Stimulated activated CD8-positive, alpha-beta memory T cell treated with anti-CD3 and anti-CD28 coated beads, Interleukin-4, amount 100 ng/mL, for 24 hours (primary cell): ENCODE measurements around the gene FYB1.
"Not testable (repeated sequence)": the region's sequence is repeated elsewhere in the genome, so short reads cannot be mapped to it uniquely, and the experiment has no call there.

ENCODE experiments used
- DNase-seq: peaks from one replicate; pipeline ENCODE4 v3.0.0-alpha.2; 2020; ENCODE audit warnings: low read depth

FYB1 gene

GRCh38 chr5:39187831-39188731 is 31.3 kb downstream of the FYB1 start:
- DNase-seq: no peak

- DNase-seq: no peak
These were observed 32.4 kb downstream of the FYB1 start for GRCh38 chr5:39186722-39187539.

GRCh38 chr5:39186289-39186688 is 33.1 kb downstream of the FYB1 start:
- DNase-seq: no peak

GRCh38 chr5:39185761-39186160 is 33.6 kb downstream of the FYB1 start:
- no peak for DNase-seq

- DNase-seq: not testable (repeated sequence)
These were observed 39.8 kb downstream of the FYB1 start for GRCh38 chr5:39179561-39179960.

- DNase-seq: no peak
These were observed 40.5 kb downstream of the FYB1 start for GRCh38 chr5:39178861-39179260.

- no peak for DNase-seq
These were observed 41.2 kb downstream of the FYB1 start for GRCh38 chr5:39178171-39178570.

- no peak for DNase-seq
These were observed 41.8 kb downstream of the FYB1 start for GRCh38 chr5:39177631-39177964.

- no peak for DNase-seq
These were observed 42.4 kb downstream of the FYB1 start for GRCh38 chr5:39176759-39177630.

GRCh38 chr5:39175273-39175955 is 43.9 kb downstream of the FYB1 start:
- no peak for DNase-seq

GRCh38 chr5:39173069-39173468 is 46.3 kb downstream of the FYB1 start:
- DNase-seq: no peak

- no peak for DNase-seq
These were observed 46.8 kb downstream of the FYB1 start for GRCh38 chr5:39172593-39172992.

GRCh38 chr5:39171647-39172046 is 47.7 kb downstream of the FYB1 start:
- no peak for DNase-seq

- no peak for DNase-seq
These were observed 50.3 kb downstream of the FYB1 start for GRCh38 chr5:39169081-39169480.

GRCh38 chr5:39167972-39168342 is 51.4 kb downstream of the FYB1 start:
- DNase-seq: no peak

- no peak for DNase-seq
These were observed 52.0 kb downstream of the FYB1 start for GRCh38 chr5:39167141-39167971.

GRCh38 chr5:39164529-39165402 is 54.6 kb downstream of the FYB1 start:
- no peak for DNase-seq

GRCh38 chr5:39164016-39164415 is 55.3 kb downstream of the FYB1 start:
- DNase-seq: no peak

GRCh38 chr5:39161578-39161977 is 57.8 kb downstream of the FYB1 start:
- no peak for DNase-seq
